ENCODE measurements around the gene TSHZ2. TPM values are rescaled to one million over a fixed set of nuclear protein-coding genes. Genes with fewer than 3 reads are reported as not detected.
"Not testable (repeated sequence)": the region's sequence is repeated elsewhere in the genome, so short reads cannot be mapped to it uniquely, and the experiment has no call there.

The TSHZ2 gene
- total and polyA plus RNA-seq, 2 donors (not counting 1 experiment from before 2014, with no cell fraction given): 1.00 to 5.7 TPM

DNA sequence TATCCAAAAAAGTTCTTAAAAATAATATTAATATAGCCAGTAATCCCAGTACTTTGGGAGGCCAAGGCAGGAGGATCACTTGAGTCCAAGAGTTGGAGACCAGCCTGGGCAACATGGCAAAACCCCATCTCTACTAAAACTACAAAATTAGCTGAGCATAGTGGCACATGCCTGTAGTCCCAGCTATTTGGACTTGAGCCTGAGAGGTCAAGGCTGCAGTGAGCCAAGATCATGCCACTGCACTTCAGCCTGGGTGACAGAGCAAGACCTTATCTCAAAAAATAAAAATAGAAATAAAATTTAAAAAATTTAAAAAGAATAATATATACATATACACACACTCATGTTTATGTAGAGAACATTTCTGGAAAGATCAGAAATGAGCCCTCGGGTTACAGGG, 441.7 kb downstream of the TSHZ2 start:
- H3K27ac ChIP-seq (ENCODE audit: low read length in 2 of 2); ATAC-seq (ENCODE audit: low read depth); H3K9me3 ChIP-seq (ENCODE audit: control extremely low read depth in 1 of 3, control insufficient read depth in 2 of 3, insufficient read depth in 1 of 3, low read length in 2 of 3); DNase-seq; H3K27ac Mint-ChIP-seq; H3K27me3 Mint-ChIP-seq; H4K20me1 ChIP-seq (ENCODE audit: control insufficient read depth, insufficient read depth, low read length, poor library complexity, severe bottlenecking); H2AFZ ChIP-seq (ENCODE audit: insufficient read depth, low read depth, low read length, poor library complexity, severe bottlenecking); H3K4me2 ChIP-seq (replicated peaks; ENCODE audit: low read depth, low read length, poor library complexity, severe bottlenecking); H3K27me3 ChIP-seq (replicated peaks in 1 of 4; ENCODE audit: control extremely low read depth in 1 of 4, control insufficient read depth in 3 of 4, insufficient read depth in 4 of 4, low read length in 3 of 4); H3K9me3 Mint-ChIP-seq (ENCODE audit: insufficient read depth); H3K4me1 ChIP-seq (ENCODE audit: control insufficient read depth in 2 of 2, insufficient read depth in 2 of 2, low read length in 2 of 2); H3K4me3 Mint-ChIP-seq; H3K9ac ChIP-seq (ENCODE audit: low read length); H3K79me2 ChIP-seq (ENCODE audit: control insufficient read depth, insufficient read depth, low read length); H3K4me3 ChIP-seq (ENCODE audit: control extremely low read depth in 1 of 5, extremely low read depth in 1 of 5, insufficient read depth in 1 of 5, low read depth in 2 of 5, low read length in 4 of 5); H3K36me3 ChIP-seq (replicated peaks in 1 of 2; ENCODE audit: control extremely low read depth in 1 of 2, control insufficient read depth in 1 of 2, extremely low read depth in 1 of 2, insufficient read depth in 2 of 2, low read length in 1 of 2); POLR2A ChIA-PET; H3K4me1 Mint-ChIP-seq: not testable (repeated sequence)
- WGBS (ENCODE audit: insufficient coverage): no CpG with 5 or more reads among the region's 1 CpG
- CTCF ChIA-PET: interaction anchor here (1.6 to 3.8 kb wide), 5 partner anchors 134 to 649 kb away, joined by 4 to 34 read pairs (median 15); no protein-coding TSS in a partner anchor
- intact Hi-C loops (cut with micrococcal nuclease): loop anchor here (1.0 to 10.0 kb wide), 5 partner anchors 133 to 785 kb away; no protein-coding TSS in a partner anchor

DNA sequence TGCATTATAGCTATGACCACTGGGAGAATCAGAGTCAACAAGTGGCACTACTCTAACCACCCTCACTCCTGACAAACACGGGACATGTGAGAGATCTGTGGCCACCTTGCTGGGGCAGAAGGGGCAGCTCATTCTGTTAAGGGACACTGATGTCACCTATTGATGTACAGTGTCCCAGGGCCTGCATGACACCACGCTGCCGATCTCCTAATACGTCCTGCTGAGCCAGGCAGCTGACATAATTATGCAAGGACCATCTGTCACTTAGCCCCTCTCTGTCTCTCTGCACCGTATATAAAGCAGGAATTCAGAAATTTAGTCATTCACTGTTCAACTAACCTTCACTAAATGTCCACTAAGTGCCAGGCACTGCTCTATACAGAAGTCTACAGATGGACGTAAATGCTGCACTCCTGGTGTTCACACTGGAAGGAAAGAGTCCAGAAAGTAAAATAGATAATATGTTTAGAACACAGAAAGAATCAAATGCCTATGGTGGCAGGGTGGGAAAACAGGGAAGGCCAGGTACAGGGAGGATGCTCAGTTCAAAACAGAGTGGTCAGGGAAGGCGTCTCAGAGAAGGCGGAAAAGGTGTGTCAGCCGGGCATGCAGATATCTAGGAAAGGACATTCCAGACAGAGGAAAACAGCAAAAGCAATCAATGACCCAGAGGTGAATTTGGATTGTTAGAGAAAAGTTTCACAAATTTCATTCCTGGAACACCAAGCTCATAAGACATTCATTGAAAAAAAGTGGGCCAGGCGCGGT, 447.7 kb downstream of the TSHZ2 start:
- no peak overlapping the region for H3K27ac Mint-ChIP-seq

More for the DNA sequence above, 447.7 kb downstream of the TSHZ2 start:
- Histone ChIP-seq H3K4me2 (replicated peaks; ENCODE audit: low read depth, low read length, poor library complexity, severe bottlenecking) (no peak overlapping the region), H3K9ac (ENCODE audit: low read length) (no peak overlapping the region), H2AFZ (ENCODE audit: insufficient read depth, low read depth, low read length, poor library complexity, severe bottlenecking) (no peak overlapping the region), H3K36me3 (replicated peaks in 1 of 2; ENCODE audit: control extremely low read depth in 1 of 2, control insufficient read depth in 1 of 2, extremely low read depth in 1 of 2, insufficient read depth in 2 of 2, low read length in 1 of 2) (no peaks in the 10 kb centered on the region), H3K27me3 (replicated peaks in 1 of 4; ENCODE audit: control extremely low read depth in 1 of 4, control insufficient read depth in 3 of 4, insufficient read depth in 4 of 4, low read length in 3 of 4) (peaks cover 0 to 5% (median under 1%) of the 10 kb centered on the region in 4 experiments), H3K9me3 (ENCODE audit: control extremely low read depth in 1 of 3, control insufficient read depth in 2 of 3, insufficient read depth in 1 of 3, low read length in 2 of 3) (no peaks in the 10 kb centered on the region), H3K4me1 (ENCODE audit: control insufficient read depth in 2 of 2, insufficient read depth in 2 of 2, low read length in 2 of 2) (no peaks in the 10 kb centered on the region), H3K4me3 (ENCODE audit: control extremely low read depth in 1 of 5, extremely low read depth in 1 of 5, insufficient read depth in 1 of 5, low read depth in 2 of 5, low read length in 4 of 5) (no peak overlapping the region), H3K27ac (ENCODE audit: low read length in 2 of 2) (no peak overlapping the region), H3K79me2 (ENCODE audit: control insufficient read depth, insufficient read depth, low read length) (no peaks in the 10 kb centered on the region), H4K20me1 (ENCODE audit: control insufficient read depth, insufficient read depth, low read length, poor library complexity, severe bottlenecking) (no peaks in the 10 kb centered on the region)
- ChIA-PET CTCF (interaction anchor here (0.8 to 2.2 kb wide), 3 partner anchors 9 to 780 kb away, joined by 3 to 5 read pairs (median 4); no protein-coding TSS in a partner anchor), POLR2A (no interaction called here)
- H3K4me1 Mint-ChIP-seq: no peaks in the 10 kb centered on the region
- ATAC-seq (ENCODE audit: low read depth) (no peak), DNase-seq (no peak)
- intact Hi-C loops (cut with micrococcal nuclease): loop anchor here (10.0 kb wide), 1 partner anchor 155 kb away; no protein-coding TSS in a partner anchor
- no peak overlapping the region for H3K4me3 Mint-ChIP-seq
- peaks cover 16% of the 10 kb centered on the region for H3K27me3 Mint-ChIP-seq
- 97% methylated on average over 10 of the region's 11 CpGs for WGBS (ENCODE audit: insufficient coverage)
- TF ChIP-seq, protein P1, sequence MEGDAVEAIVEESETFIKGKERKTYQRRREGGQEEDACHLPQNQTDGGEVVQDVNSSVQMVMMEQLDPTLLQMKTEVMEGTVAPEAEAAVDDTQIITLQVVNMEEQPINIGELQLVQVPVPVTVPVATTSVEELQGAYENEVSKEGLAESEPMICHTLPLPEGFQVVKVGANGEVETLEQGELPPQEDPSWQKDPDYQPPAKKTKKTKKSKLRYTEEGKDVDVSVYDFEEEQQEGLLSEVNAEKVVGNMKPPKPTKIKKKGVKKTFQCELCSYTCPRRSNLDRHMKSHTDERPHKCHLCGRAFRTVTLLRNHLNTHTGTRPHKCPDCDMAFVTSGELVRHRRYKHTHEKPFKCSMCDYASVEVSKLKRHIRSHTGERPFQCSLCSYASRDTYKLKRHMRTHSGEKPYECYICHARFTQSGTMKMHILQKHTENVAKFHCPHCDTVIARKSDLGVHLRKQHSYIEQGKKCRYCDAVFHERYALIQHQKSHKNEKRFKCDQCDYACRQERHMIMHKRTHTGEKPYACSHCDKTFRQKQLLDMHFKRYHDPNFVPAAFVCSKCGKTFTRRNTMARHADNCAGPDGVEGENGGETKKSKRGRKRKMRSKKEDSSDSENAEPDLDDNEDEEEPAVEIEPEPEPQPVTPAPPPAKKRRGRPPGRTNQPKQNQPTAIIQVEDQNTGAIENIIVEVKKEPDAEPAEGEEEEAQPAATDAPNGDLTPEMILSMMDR (IDR thresholded peaks at IDR 0.05): no peak
- TF ChIP-seq EZH2 (IDR thresholded peaks at IDR 0.05; ENCODE audit: borderline replicate concordance, insufficient read depth, low read depth, low read length, poor library complexity, severe bottlenecking): no peak
- no peaks in the 10 kb centered on the region for H3K9me3 Mint-ChIP-seq (ENCODE audit: insufficient read depth)
